Prostate gland (tissue), 2 donors: ENCODE data around the gene WBP2NL. TPM values are rescaled to one million over a fixed set of nuclear protein-coding genes. Genes with fewer than 3 reads are reported as not detected.

Experiments used
- DNase-seq: peaks from one replicate; pipeline ENCODE4 v3.0.0-alpha.2; 2019; ENCODE audit warnings: low spot score
- H3K27ac ChIP-seq, 2 donors: fragments of 200-600 bp; sonication (generic); 2 replicates each; pipeline ENCODE4 v1.5.1; 2017 to 2019
- H3K27me3 ChIP-seq: fragments of 200-600 bp; sonication (generic); replicated peaks from 2 replicates; pipeline ENCODE4 v1.5.1; 2019; ENCODE audit not compliant: insufficient read depth
- H3K36me3 ChIP-seq, 2 donors: fragments of 200-600 bp; sonication (generic); 1 replicate in 1 of 2; 2 replicates in 1 of 2; pipeline versions ENCODE4 v1.5.1 to v1.8.1; 2017 to 2019
- H3K4me1 ChIP-seq: fragments of 200-600 bp; sonication (generic); replicated peaks from 2 replicates; pipeline ENCODE4 v1.5.1; 2019
- H3K4me3 ChIP-seq, 2 donors: fragments of 200-600 bp; sonication (generic); 2 replicates each; pipeline ENCODE4 v1.5.1; 2017 to 2019
- H3K9me3 ChIP-seq: fragments of 200-600 bp; sonication (generic); 2 replicates; pipeline ENCODE4 v1.5.1; 2017
- POLR2A ChIP-seq: fragments of 450-650 bp; IDR thresholded peaks from one replicate; pipeline ENCODE4 v1.6.1; 2016; ENCODE audit warnings: antibody characterized with exemption, mild to moderate bottlenecking
- POLR2AphosphoS5 ChIP-seq: sonication (generic); formaldehyde crosslinking; IDR thresholded peaks from one replicate; pipeline ENCODE4 v1.6.1; 2017; ENCODE audit warnings: antibody characterized with exemption
- WGBS: methylation state at CpG from one replicate; pipeline ENCODE4 v1.1.5; 2018; 5-methylcytosine and 5-hydroxymethylcytosine counted together
- intact Hi-C: fragments of 100-400 bp; cut with DNase I; formaldehyde crosslinking; loops from one replicate; pipeline ENCODE4 v1.14.2; 2022
- small RNA-seq, 2 donors: library from RNA; depleted of rRNA; stranded (forward); fragments of <200 nt; gene quantifications; one replicate each; pipeline ENCODE3, GENCODE V24; 2016
- total RNA-seq, 2 donors: library from RNA; depleted of rRNA; stranded (reverse); fragments of >200 nt; gene quantifications; one replicate each; pipeline ENCODE4 v1.1.0, GENCODE V29; 2016
- TF ChIP-seq, protein P1 (sequence below), 4 experiments: fragments of 200-600 bp in 2 of 4; fragments of 450-650 bp in 2 of 4; sonication (generic) in 2 of 4; IDR thresholded peaks; 1 replicate in 3 of 4; 2 replicates in 1 of 4; pipeline ENCODE4 v1.5.1; 2016 to 2019; ENCODE audit warnings: antibody characterized with exemption in 4 of 4, mild to moderate bottlenecking in 2 of 4, moderate library complexity in 2 of 4

The WBP2NL gene
- total RNA-seq, 2 donors from 2014 or later = 1.6 to 12.7 TPM

DNA sequence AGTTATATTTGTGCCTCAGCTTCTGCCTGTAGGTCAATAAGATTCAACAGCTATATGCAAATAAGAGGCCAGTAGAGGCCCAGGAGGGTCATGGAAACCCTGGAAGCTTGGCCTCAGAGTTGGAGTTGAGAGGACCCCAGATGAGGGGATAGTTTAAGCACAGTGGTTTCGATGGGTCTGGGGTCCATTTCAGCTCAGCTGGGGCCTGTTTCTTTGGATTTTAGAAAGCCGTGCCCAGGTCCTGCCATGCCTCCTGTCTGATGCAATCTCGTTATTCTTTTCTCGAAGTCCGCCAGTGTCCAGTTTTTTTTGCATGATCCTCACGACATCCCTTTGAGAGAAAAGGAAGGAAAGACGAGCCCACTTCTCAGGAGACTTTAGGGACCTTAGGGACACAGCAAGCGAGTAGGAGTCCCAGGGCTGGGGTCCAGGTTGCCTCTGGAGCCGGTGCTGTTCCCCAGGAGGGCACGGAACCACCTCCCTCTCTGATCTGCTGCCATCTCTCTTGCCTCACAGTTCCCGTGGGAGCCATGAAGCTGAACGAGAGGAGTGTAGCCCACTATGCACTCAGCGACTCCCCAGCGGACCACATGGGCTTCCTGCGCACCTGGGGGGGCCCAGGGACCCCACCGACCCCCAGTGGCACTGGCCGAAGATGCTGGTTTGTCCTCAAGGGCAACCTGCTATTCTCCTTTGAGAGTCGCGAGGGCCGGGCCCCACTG lies 78.3 kb downstream of the WBP2NL start:
- Histone ChIP-seq H3K27me3 (no peaks in the 10 kb centered on the region), H3K27ac (peak overlapping the region in 1 of 2 donors; percentile 99), H3K36me3 (no peaks in the 10 kb centered on the region), H3K4me1 (peaks cover 13% of the 10 kb centered on the region), H3K9me3 (no peaks in the 10 kb centered on the region), H3K4me3 (no peak overlapping the region)
- intact Hi-C loops = no loop called here
- 86% methylated on average over 20 of the region's 20 CpGs for WGBS
- no peak for DNase-seq
- TF ChIP-seq POLR2A (no peak), POLR2AphosphoS5 (no peak)
- TF ChIP-seq, protein P1, sequence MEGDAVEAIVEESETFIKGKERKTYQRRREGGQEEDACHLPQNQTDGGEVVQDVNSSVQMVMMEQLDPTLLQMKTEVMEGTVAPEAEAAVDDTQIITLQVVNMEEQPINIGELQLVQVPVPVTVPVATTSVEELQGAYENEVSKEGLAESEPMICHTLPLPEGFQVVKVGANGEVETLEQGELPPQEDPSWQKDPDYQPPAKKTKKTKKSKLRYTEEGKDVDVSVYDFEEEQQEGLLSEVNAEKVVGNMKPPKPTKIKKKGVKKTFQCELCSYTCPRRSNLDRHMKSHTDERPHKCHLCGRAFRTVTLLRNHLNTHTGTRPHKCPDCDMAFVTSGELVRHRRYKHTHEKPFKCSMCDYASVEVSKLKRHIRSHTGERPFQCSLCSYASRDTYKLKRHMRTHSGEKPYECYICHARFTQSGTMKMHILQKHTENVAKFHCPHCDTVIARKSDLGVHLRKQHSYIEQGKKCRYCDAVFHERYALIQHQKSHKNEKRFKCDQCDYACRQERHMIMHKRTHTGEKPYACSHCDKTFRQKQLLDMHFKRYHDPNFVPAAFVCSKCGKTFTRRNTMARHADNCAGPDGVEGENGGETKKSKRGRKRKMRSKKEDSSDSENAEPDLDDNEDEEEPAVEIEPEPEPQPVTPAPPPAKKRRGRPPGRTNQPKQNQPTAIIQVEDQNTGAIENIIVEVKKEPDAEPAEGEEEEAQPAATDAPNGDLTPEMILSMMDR (IDR thresholded peaks at IDR 0.05) = no peak

DNA sequence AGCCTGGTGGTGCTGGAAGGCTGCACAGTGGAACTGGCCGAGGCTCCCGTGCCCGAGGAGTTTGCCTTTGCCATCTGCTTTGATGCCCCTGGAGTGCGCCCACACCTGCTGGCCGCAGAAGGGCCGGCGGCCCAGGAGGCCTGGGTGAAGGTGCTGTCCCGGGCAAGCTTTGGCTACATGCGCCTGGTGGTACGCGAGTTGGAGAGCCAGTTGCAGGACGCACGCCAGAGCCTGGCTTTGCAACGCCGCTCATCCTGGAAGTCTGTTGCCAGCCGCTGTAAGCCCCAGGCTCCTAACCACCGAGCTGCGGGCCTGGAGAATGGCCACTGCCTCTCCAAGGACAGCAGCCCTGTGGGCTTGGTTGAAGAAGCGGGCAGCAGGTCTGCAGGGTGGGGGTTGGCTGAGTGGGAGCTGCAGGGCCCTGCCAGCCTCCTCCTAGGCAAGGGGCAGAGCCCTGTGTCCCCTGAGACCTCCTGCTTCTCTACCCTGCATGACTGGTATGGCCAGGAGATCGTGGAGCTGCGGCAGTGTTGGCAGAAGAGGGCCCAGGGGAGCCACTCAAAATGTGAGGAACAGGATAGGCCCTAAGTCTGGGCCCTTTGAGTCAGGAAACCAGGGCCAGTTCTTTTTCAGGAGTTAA lies 79.0 kb downstream of the WBP2NL start:
- no peak for DNase-seq

More for the DNA sequence above, 79.0 kb downstream of the WBP2NL start:
- Histone ChIP-seq H3K27ac (peak overlapping the region; percentile 98 to 99), H3K9me3 (no peaks in the 10 kb centered on the region), H3K4me3 (no peak overlapping the region), H3K36me3 (no peaks in the 10 kb centered on the region), H3K4me1 (peaks cover 15% of the 10 kb centered on the region), H3K27me3 (no peaks in the 10 kb centered on the region)
- WGBS = 89% methylated on average over 21 of the region's 21 CpGs
- TF ChIP-seq, protein P1 (IDR thresholded peaks at IDR 0.05) = no peak
- TF ChIP-seq POLR2A (no peak), POLR2AphosphoS5 (no peak)
- intact Hi-C loops = no loop called here

Small RNAs within 50 kb of the gene (small RNA-seq; reads per million reads assigned to genes)
- 0 reads per million in 2 donors for gene SNORD13P1

Other genes with a start within 250 kb of the WBP2NL start
- gene CCDC134, start 198.1 kb upstream of the WBP2NL start, total RNA-seq = 10 to 100 TPM; 12.0 to 20.7 TPM
- 100 to 1,000 TPM in 1 of 2 donors, 10 to 100 TPM in 1; 62.7 to 128 TPM for gene SREBF2, start 165.7 kb upstream of the WBP2NL start, total RNA-seq
- not detected for gene SHISA8, start 83.7 kb upstream of the WBP2NL start, total RNA-seq
- gene TNFRSF13C, start 72.0 kb upstream of the WBP2NL start, total RNA-seq = under 1 TPM; 0.17 to 0.36 TPM
- 10 to 100 TPM; 10.3 to 10.8 TPM for gene CENPM, start 51.6 kb upstream of the WBP2NL start, total RNA-seq
- gene SEPTIN3, start 29.3 kb upstream of the WBP2NL start, total RNA-seq = 1 to 10 TPM in 1 of 2 donors, under 1 TPM in 1; 0.46 to 2.3 TPM
- 10 to 100 TPM; 41.5 to 47.1 TPM for gene NAGA, start 72.0 kb downstream of the WBP2NL start, total RNA-seq
- 10 to 100 TPM in 1 of 2 donors, 1 to 10 TPM in 1; 8.5 to 11.2 TPM for gene PHETA2, start 75.5 kb downstream of the WBP2NL start, total RNA-seq
- 10 to 100 TPM; 19.1 to 35.8 TPM for gene SMDT1, start 80.9 kb downstream of the WBP2NL start, total RNA-seq
- gene NDUFA6, start 92.0 kb downstream of the WBP2NL start, total RNA-seq = 10 to 100 TPM; 52.9 to 53.1 TPM
- gene CYP2D6, start 132.0 kb downstream of the WBP2NL start, total RNA-seq = 1 to 10 TPM in 1 of 2 donors, under 1 TPM in 1; 0.73 to 5.2 TPM